Measurements from ENCODE around the gene PLXNA2. TPM values are rescaled to one million over a fixed set of nuclear protein-coding genes. Genes with fewer than 3 reads are reported as not detected.

PLXNA2 gene
- total and polyA plus RNA-seq, 2 donors (not counting 1 experiment from before 2014, with no cell fraction given), result 0.31 to 1.2 TPM

GRCh38 chr1:208003241-208003640 lies 240.9 kb downstream of the PLXNA2 start:
- H3K27me3 ChIP-seq (replicated peaks in 1 of 4; ENCODE audit: control extremely low read depth in 1 of 4, control insufficient read depth in 3 of 4, insufficient read depth in 4 of 4, low read length in 3 of 4), result no peaks in the 10 kb centered on the region
- DNase-seq, result no peak
- H3K79me2 ChIP-seq (ENCODE audit: control insufficient read depth, insufficient read depth, low read length), result no peaks in the 10 kb centered on the region
- no peaks in the 10 kb centered on the region for H3K9me3 ChIP-seq (ENCODE audit: control extremely low read depth in 1 of 3, control insufficient read depth in 2 of 3, insufficient read depth in 1 of 3, low read length in 2 of 3)
- WGBS (ENCODE audit: insufficient coverage), result 90% methylated on average over 7 of the region's 7 CpGs
- ChIA-PET POLR2A (no interaction called here), CTCF (interaction anchor here (1.3 kb wide), 2 partner anchors 19 to 243 kb away, joined by 3 read pairs; no protein-coding TSS in a partner anchor)
- Mint-ChIP-seq H3K4me1 (no peaks in the 10 kb centered on the region), H3K27me3 (peaks cover 11% of the 10 kb centered on the region), H3K27ac (no peak overlapping the region), H3K9me3 (ENCODE audit: insufficient read depth) (no peaks in the 10 kb centered on the region), H3K4me3 (no peak overlapping the region)
- H3K4me1 ChIP-seq (ENCODE audit: control insufficient read depth in 2 of 2, insufficient read depth in 2 of 2, low read length in 2 of 2), result no peaks in the 10 kb centered on the region
- no peak overlapping the region for H2AFZ ChIP-seq (ENCODE audit: insufficient read depth, low read depth, low read length, poor library complexity, severe bottlenecking)
- intact Hi-C loops (cut with micrococcal nuclease), result no loop called here
- H3K27ac ChIP-seq (ENCODE audit: low read length in 2 of 2), result no peak overlapping the region
- TF ChIP-seq CTCF (IDR thresholded peaks at IDR 0.05), result no peak
- no peak for TF ChIP-seq EZH2 (IDR thresholded peaks at IDR 0.05; ENCODE audit: borderline replicate concordance, insufficient read depth, low read depth, low read length, poor library complexity, severe bottlenecking)
- no peak overlapping the region for H3K4me3 ChIP-seq (ENCODE audit: control extremely low read depth in 1 of 5, extremely low read depth in 1 of 5, insufficient read depth in 1 of 5, low read depth in 2 of 5, low read length in 4 of 5)
- no peaks in the 10 kb centered on the region for H4K20me1 ChIP-seq (ENCODE audit: control insufficient read depth, insufficient read depth, low read length, poor library complexity, severe bottlenecking)
- ATAC-seq (ENCODE audit: low read depth), result no peak
- no peak overlapping the region for H3K4me2 ChIP-seq (replicated peaks; ENCODE audit: low read depth, low read length, poor library complexity, severe bottlenecking)
- H3K36me3 ChIP-seq (replicated peaks in 1 of 2; ENCODE audit: control extremely low read depth in 1 of 2, control insufficient read depth in 1 of 2, extremely low read depth in 1 of 2, insufficient read depth in 2 of 2, low read length in 1 of 2), result no peaks in the 10 kb centered on the region
- H3K9ac ChIP-seq (ENCODE audit: low read length), result no peak overlapping the region

- no peaks in the 10 kb centered on the region for H3K4me1 Mint-ChIP-seq
- no peaks in the 10 kb centered on the region for H3K36me3 ChIP-seq (replicated peaks in 1 of 2; ENCODE audit: control extremely low read depth in 1 of 2, control insufficient read depth in 1 of 2, extremely low read depth in 1 of 2, insufficient read depth in 2 of 2, low read length in 1 of 2)
- ATAC-seq (ENCODE audit: low read depth), result no peak
- no peaks in the 10 kb centered on the region for H3K79me2 ChIP-seq (ENCODE audit: control insufficient read depth, insufficient read depth, low read length)
- CTCF ChIA-PET, result interaction anchor here (1.3 kb wide), 2 partner anchors 19 to 243 kb away, joined by 3 read pairs; no protein-coding TSS in a partner anchor
- no peaks in the 10 kb centered on the region for H3K27me3 ChIP-seq (replicated peaks in 1 of 4; ENCODE audit: control extremely low read depth in 1 of 4, control insufficient read depth in 3 of 4, insufficient read depth in 4 of 4, low read length in 3 of 4)
- no peak overlapping the region for H2AFZ ChIP-seq (ENCODE audit: insufficient read depth, low read depth, low read length, poor library complexity, severe bottlenecking)
- H3K4me1 ChIP-seq (ENCODE audit: control insufficient read depth in 2 of 2, insufficient read depth in 2 of 2, low read length in 2 of 2), result no peaks in the 10 kb centered on the region
- no peak overlapping the region for H3K9ac ChIP-seq (ENCODE audit: low read length)
- no peak overlapping the region for H3K4me2 ChIP-seq (replicated peaks; ENCODE audit: low read depth, low read length, poor library complexity, severe bottlenecking)
- WGBS (ENCODE audit: insufficient coverage), result 100% methylated on average over 7 of the region's 8 CpGs
- POLR2A ChIA-PET, result no interaction called here
- H3K4me3 ChIP-seq (ENCODE audit: control extremely low read depth in 1 of 5, extremely low read depth in 1 of 5, insufficient read depth in 1 of 5, low read depth in 2 of 5, low read length in 4 of 5), result no peak overlapping the region
- H3K27ac ChIP-seq (ENCODE audit: low read length in 2 of 2), result no peak overlapping the region
- no peaks in the 10 kb centered on the region for H3K9me3 ChIP-seq (ENCODE audit: control extremely low read depth in 1 of 3, control insufficient read depth in 2 of 3, insufficient read depth in 1 of 3, low read length in 2 of 3)
- intact Hi-C loops (cut with micrococcal nuclease), result no loop called here
- no peak overlapping the region for H3K27ac Mint-ChIP-seq
- peaks cover 11% of the 10 kb centered on the region for H3K27me3 Mint-ChIP-seq
- H4K20me1 ChIP-seq (ENCODE audit: control insufficient read depth, insufficient read depth, low read length, poor library complexity, severe bottlenecking), result no peaks in the 10 kb centered on the region
- TF ChIP-seq CTCF (IDR thresholded peaks at IDR 0.05) (no peak), EZH2 (IDR thresholded peaks at IDR 0.05; ENCODE audit: borderline replicate concordance, insufficient read depth, low read depth, low read length, poor library complexity, severe bottlenecking) (no peak)
- no peak overlapping the region for H3K4me3 Mint-ChIP-seq
- H3K9me3 Mint-ChIP-seq (ENCODE audit: insufficient read depth), result no peaks in the 10 kb centered on the region
- DNase-seq, result no peak
Observed at GRCh38 chr1:208002672-208003071, 241.5 kb downstream of the PLXNA2 start.
